ENCODE measurements around the gene DNAJC30. TPM values are rescaled to one million over a fixed set of nuclear protein-coding genes. Genes with fewer than 3 reads are reported as not detected.
"Not testable (repeated sequence)": the region's sequence is repeated elsewhere in the genome, so short reads cannot be mapped to it uniquely, and the experiment has no call there.

Gene DNAJC30
- total and polyA plus RNA-seq, 2 experiments from 2014 or later = 2.8 to 5.6 TPM

GRCh38 chr7:73663033-73663432, 20.2 kb downstream of the DNAJC30 start (continued):
- no peak for TF ChIP-seq ZNF114 (CRISPR knock-in tag; IDR thresholded peaks at IDR 0.05)
- TF ChIP-seq EZH2phosphoT487 (IDR thresholded peaks at IDR 0.05; ENCODE audit: unreplicated experiment) = no peak
- TF ChIP-seq REST (IDR thresholded peaks at IDR 0.05; ENCODE audit: unreplicated experiment) = no peak
- no peak for TF ChIP-seq CREB1 (CRISPR knock-in tag; IDR thresholded peaks at IDR 0.05; ENCODE audit: low read depth)
- no peak for TF ChIP-seq NANOG (IDR thresholded peaks at IDR 0.05; ENCODE audit: borderline replicate concordance)
- no peak for TF ChIP-seq CTCF (conservative IDR thresholded peaks at IDR 0.05; ENCODE audit: low read depth in 2 of 2)
- TF ChIP-seq POLR2AphosphoS5 (IDR thresholded peaks at IDR 0.05; ENCODE audit: low read depth) = no peak
- TF ChIP-seq ETS1 (IDR thresholded peaks at IDR 0.05) = no peak
- no peak for TF ChIP-seq STAT1 (IDR thresholded peaks at IDR 0.05; ENCODE audit: unreplicated experiment)
- TF ChIP-seq ZNF331 (CRISPR knock-in tag; IDR thresholded peaks at IDR 0.05; ENCODE audit: low read depth) = no peak

GRCh38 chr7:73660594-73660993, 22.7 kb downstream of the DNAJC30 start:
- H3K4me1 Mint-ChIP-seq; H3K4me2 ChIP-seq; H3K79me2 ChIP-seq (replicated peaks; ENCODE audit: insufficient read depth); ATAC-seq; H3K4me3 Mint-ChIP-seq; H3K36me3 Mint-ChIP-seq (ENCODE audit: low read depth); DNase-seq (ENCODE audit: low spot score); H4K20me1 ChIP-seq (replicated peaks; ENCODE audit: insufficient read depth); H3K27ac Mint-ChIP-seq; H3K27me3 Mint-ChIP-seq (ENCODE audit: insufficient read depth, low read depth, poor library complexity); H3K9me2 ChIP-seq (ENCODE audit: insufficient read depth); H3K4me1 ChIP-seq (ENCODE audit: insufficient read depth); H3K4me3 ChIP-seq; H3K27me3 ChIP-seq (ENCODE audit: insufficient read depth); H2AFZ ChIP-seq; H3K27ac ChIP-seq (ENCODE audit: low read depth); H3K36me3 ChIP-seq (ENCODE audit: insufficient read depth); H3F3A ChIP-seq (replicated peaks; ENCODE audit: low read depth): not testable (repeated sequence)
- H3K9me3 Mint-ChIP-seq = peaks cover 13% of the 10 kb centered on the region; the same call in 2 of the 3 replicates
